ENCODE results near the gene RIMS1. TPM values are rescaled to one million over a fixed set of nuclear protein-coding genes. Genes with fewer than 3 reads are reported as not detected.

Gene RIMS1
- total RNA-seq, 1 donor from 2014 or later = not detected

GRCh38 chr6:72080260-72080941 lies 194.1 kb downstream of the RIMS1 start:
- DNase-seq (ENCODE audit: low spot score) = no peak
- intact Hi-C loops (cut with micrococcal nuclease) = loop anchor here (5.0 kb wide), 1 partner anchor 548 kb away; no protein-coding TSS in a partner anchor
- H3K27me3 Mint-ChIP-seq (ENCODE audit: low read depth) = no peaks in the 10 kb centered on the region
- no peaks in the 10 kb centered on the region for H3K9me3 Mint-ChIP-seq
- no peak overlapping the region for H3K4me3 Mint-ChIP-seq (ENCODE audit: low read depth)
- no peak overlapping the region for H3K27ac Mint-ChIP-seq
- H3K36me3 Mint-ChIP-seq (ENCODE audit: low read depth) = no peaks in the 10 kb centered on the region
- no peaks in the 10 kb centered on the region for H3K4me1 Mint-ChIP-seq (ENCODE audit: low read depth)

- DNase-seq (ENCODE audit: low spot score) = no peak
- intact Hi-C loops (cut with micrococcal nuclease) = loop anchor here (5.0 kb wide), 1 partner anchor 550 kb away; no protein-coding TSS in a partner anchor
- Mint-ChIP-seq H3K4me3 (ENCODE audit: low read depth) (no peak overlapping the region), H3K4me1 (ENCODE audit: low read depth) (no peaks in the 10 kb centered on the region), H3K9me3 (no peaks in the 10 kb centered on the region), H3K27ac (no peak overlapping the region), H3K27me3 (ENCODE audit: low read depth) (no peaks in the 10 kb centered on the region), H3K36me3 (ENCODE audit: low read depth) (no peaks in the 10 kb centered on the region)
Measured at GRCh38 chr6:72081871-72082270, 195.5 kb downstream of the RIMS1 start.

DNA sequence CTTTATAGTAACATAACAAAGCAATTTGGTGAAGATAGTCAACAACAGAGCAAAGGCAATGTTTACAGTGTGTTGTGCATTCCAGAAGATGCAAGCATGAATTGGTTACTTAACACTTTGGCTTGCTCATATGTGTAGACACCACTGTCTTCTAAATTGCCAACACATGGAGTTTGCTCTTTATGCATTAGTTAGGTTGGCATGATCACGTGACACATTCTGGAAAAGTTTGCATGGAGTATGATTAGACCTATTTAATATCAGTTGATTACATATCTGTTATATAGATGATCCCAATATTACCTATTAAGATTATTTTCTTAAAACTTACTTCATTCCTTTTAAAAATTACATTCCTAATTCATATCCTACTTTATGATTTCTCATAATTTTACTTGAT lies 197.6 kb downstream of the RIMS1 start:
- no peak overlapping the region for H3K4me3 Mint-ChIP-seq (ENCODE audit: low read depth)
- no peaks in the 10 kb centered on the region for H3K9me3 Mint-ChIP-seq
- no peaks in the 10 kb centered on the region for H3K36me3 Mint-ChIP-seq (ENCODE audit: low read depth)
- no peaks in the 10 kb centered on the region for H3K4me1 Mint-ChIP-seq (ENCODE audit: low read depth)
- intact Hi-C loops (cut with micrococcal nuclease) = loop anchor here (2.0 to 5.0 kb wide), 2 partner anchors 552 to 699 kb away; no protein-coding TSS in a partner anchor
- DNase-seq (ENCODE audit: low spot score) = no peak
- no peak overlapping the region for H3K27ac Mint-ChIP-seq
- no peaks in the 10 kb centered on the region for H3K27me3 Mint-ChIP-seq (ENCODE audit: low read depth)

DNA sequence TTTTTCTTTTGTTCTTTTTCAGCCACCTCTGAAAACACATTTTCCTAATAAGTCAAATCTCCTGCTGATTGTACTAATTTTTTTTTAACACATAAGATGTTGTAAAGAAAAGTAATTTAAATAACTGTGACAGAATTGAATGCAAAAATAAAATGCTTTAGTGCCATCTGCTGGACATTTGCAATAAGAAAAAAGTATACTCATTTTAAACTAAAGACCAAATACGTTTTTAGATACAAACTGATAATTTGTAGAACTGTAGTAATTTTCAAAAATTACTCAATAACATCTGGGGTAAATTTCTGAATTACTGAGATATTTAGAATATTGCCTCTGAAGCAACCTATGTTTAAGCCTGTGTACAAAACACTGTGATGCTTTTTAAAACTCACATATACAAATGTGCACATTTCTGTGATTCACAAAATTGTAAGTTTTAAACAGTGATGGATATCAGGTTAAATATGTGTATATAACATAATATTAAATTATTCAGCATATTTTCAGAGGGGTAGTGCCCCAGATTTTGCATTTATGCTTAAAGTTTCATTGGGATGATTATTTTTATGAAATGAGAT lies 198.7 kb downstream of the RIMS1 start:
- Mint-ChIP-seq H3K36me3 (ENCODE audit: low read depth) (no peaks in the 10 kb centered on the region), H3K9me3 (no peaks in the 10 kb centered on the region), H3K4me1 (ENCODE audit: low read depth) (no peaks in the 10 kb centered on the region), H3K27ac (no peak overlapping the region), H3K4me3 (ENCODE audit: low read depth) (no peak overlapping the region), H3K27me3 (ENCODE audit: low read depth) (no peaks in the 10 kb centered on the region)
- DNase-seq (ENCODE audit: low spot score) = no peak
- intact Hi-C loops (cut with micrococcal nuclease) = loop anchor here (2.0 to 5.0 kb wide), 2 partner anchors 553 to 700 kb away; no protein-coding TSS in a partner anchor

DNA sequence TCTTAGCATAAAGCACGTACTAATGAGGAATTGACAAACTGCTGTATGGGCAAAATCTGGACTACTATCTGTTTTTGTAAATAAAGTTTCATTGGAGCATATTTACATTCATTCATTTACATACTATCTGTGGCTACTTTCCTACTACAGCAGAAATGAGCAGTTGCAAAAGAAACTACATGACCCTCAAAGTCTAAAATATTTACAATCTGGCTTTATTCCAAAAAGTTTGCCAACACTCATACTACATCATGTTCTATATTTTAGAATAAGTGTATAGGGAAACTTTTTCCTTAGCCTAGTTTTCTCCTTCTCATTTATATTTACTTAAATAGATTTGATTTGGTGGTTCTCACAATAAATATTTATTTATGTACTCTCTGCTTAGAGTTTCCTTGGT lies 208.2 kb downstream of the RIMS1 start:
- Mint-ChIP-seq H3K27me3 (ENCODE audit: low read depth) (no peaks in the 10 kb centered on the region), H3K36me3 (ENCODE audit: low read depth) (no peaks in the 10 kb centered on the region), H3K4me3 (ENCODE audit: low read depth) (no peak overlapping the region), H3K27ac (no peak overlapping the region), H3K9me3 (no peaks in the 10 kb centered on the region), H3K4me1 (ENCODE audit: low read depth) (no peaks in the 10 kb centered on the region)
- intact Hi-C loops (cut with micrococcal nuclease) = no loop called here
- no peak for DNase-seq (ENCODE audit: low spot score)

- no peaks in the 10 kb centered on the region for H3K4me1 Mint-ChIP-seq (ENCODE audit: low read depth)
- no peaks in the 10 kb centered on the region for H3K36me3 Mint-ChIP-seq (ENCODE audit: low read depth)
- H3K27ac Mint-ChIP-seq = no peak overlapping the region
- intact Hi-C loops (cut with micrococcal nuclease) = no loop called here
- H3K4me3 Mint-ChIP-seq (ENCODE audit: low read depth) = no peak overlapping the region
- no peak for DNase-seq (ENCODE audit: low spot score)
- H3K27me3 Mint-ChIP-seq (ENCODE audit: low read depth) = no peaks in the 10 kb centered on the region
- H3K9me3 Mint-ChIP-seq = no peaks in the 10 kb centered on the region
Measured at GRCh38 chr6:72102561-72102960, 216.2 kb downstream of the RIMS1 start.

GRCh38 chr6:72111611-72112010 lies 225.3 kb downstream of the RIMS1 start:
- H3K4me1 Mint-ChIP-seq (ENCODE audit: low read depth) = no peaks in the 10 kb centered on the region
- H3K4me3 Mint-ChIP-seq (ENCODE audit: low read depth) = no peak overlapping the region
- H3K36me3 Mint-ChIP-seq (ENCODE audit: low read depth) = no peaks in the 10 kb centered on the region
- no peak for DNase-seq (ENCODE audit: low spot score)
- H3K27ac Mint-ChIP-seq = no peak overlapping the region
- no peaks in the 10 kb centered on the region for H3K27me3 Mint-ChIP-seq (ENCODE audit: low read depth)
- intact Hi-C loops (cut with micrococcal nuclease) = no loop called here
- no peaks in the 10 kb centered on the region for H3K9me3 Mint-ChIP-seq

DNA sequence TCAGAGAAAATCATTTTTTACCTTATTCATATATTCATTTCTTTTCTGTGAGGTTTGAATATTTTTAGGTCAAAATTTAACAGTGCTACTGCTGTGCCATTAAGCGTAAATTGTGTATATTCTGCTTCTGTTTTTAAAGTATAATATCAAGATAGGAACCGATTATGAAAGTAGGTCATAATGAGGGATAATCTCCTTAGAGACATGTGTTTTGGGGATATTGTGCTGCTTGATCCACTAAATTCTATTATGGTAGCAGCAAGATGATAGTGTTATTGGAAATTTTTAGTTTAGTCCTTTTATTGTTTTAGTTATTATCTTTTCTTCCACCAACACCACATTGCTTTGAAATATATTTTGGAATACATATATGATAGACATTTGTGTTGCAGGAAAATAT lies 244.0 kb downstream of the RIMS1 start:
- H3K4me1 Mint-ChIP-seq (ENCODE audit: low read depth) = no peaks in the 10 kb centered on the region
- no peak overlapping the region for H3K4me3 Mint-ChIP-seq (ENCODE audit: low read depth)
- no peaks in the 10 kb centered on the region for H3K27me3 Mint-ChIP-seq (ENCODE audit: low read depth)
- no peak for DNase-seq (ENCODE audit: low spot score)
- no peaks in the 10 kb centered on the region for H3K9me3 Mint-ChIP-seq
- intact Hi-C loops (cut with micrococcal nuclease) = no loop called here
- no peak overlapping the region for H3K27ac Mint-ChIP-seq
- no peaks in the 10 kb centered on the region for H3K36me3 Mint-ChIP-seq (ENCODE audit: low read depth)

DNA sequence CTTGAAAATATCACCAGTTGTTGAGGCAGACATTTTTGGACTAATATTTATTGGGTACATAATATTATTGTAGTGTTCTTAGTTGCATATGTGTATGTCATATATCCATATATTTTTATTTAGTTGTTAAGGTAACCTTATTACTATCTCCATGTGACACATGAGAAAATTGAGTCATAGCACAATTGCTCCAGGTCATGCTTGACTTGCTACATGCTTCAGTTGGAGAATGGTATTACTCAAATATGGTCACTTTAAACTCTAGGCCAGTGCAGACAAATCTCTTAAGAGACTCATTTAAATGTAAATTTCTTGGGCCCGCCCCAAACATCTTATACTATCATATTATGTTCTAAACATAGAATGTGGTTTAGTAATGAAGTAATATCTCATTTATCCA lies 246.1 kb downstream of the RIMS1 start:
- no peaks in the 10 kb centered on the region for H3K27me3 Mint-ChIP-seq (ENCODE audit: low read depth)
- intact Hi-C loops (cut with micrococcal nuclease) = no loop called here
- no peaks in the 10 kb centered on the region for H3K4me1 Mint-ChIP-seq (ENCODE audit: low read depth)
- H3K27ac Mint-ChIP-seq = no peak overlapping the region
- no peaks in the 10 kb centered on the region for H3K9me3 Mint-ChIP-seq
- H3K36me3 Mint-ChIP-seq (ENCODE audit: low read depth) = no peaks in the 10 kb centered on the region
- no peak for DNase-seq (ENCODE audit: low spot score)
- H3K4me3 Mint-ChIP-seq (ENCODE audit: low read depth) = no peak overlapping the region

- Mint-ChIP-seq H3K9me3 (no peaks in the 10 kb centered on the region), H3K27me3 (ENCODE audit: low read depth) (no peaks in the 10 kb centered on the region), H3K36me3 (ENCODE audit: low read depth) (no peaks in the 10 kb centered on the region), H3K4me1 (ENCODE audit: low read depth) (no peaks in the 10 kb centered on the region), H3K27ac (no peak overlapping the region), H3K4me3 (ENCODE audit: low read depth) (no peak overlapping the region)
- intact Hi-C loops (cut with micrococcal nuclease) = no loop called here
- DNase-seq (ENCODE audit: low spot score) = no peak
Measured at GRCh38 chr6:72132851-72133250, 246.5 kb downstream of the RIMS1 start.

DNA sequence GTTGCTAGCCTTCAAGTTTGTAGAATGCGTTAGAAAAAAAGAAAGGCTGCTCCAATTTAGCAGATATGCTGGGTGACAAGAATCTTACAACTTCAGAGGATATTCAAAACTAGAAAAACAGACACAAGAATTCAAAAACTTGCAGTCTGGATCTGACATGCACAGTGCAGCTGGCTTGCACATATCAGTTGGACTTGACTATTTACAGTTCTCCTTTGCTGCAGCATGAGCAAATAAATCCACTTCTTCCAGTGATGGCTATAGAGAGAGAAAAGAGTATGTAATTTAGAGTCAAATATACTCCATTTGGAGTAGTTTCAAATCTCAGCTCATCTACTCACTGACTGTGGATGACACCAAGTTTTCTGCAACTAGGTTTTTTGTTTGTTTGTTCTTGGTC lies 247.0 kb downstream of the RIMS1 start:
- DNase-seq (ENCODE audit: low spot score) = no peak
- Mint-ChIP-seq H3K27me3 (ENCODE audit: low read depth) (no peaks in the 10 kb centered on the region), H3K4me1 (ENCODE audit: low read depth) (no peaks in the 10 kb centered on the region), H3K9me3 (no peaks in the 10 kb centered on the region), H3K27ac (no peak overlapping the region), H3K36me3 (ENCODE audit: low read depth) (no peaks in the 10 kb centered on the region), H3K4me3 (ENCODE audit: low read depth) (no peak overlapping the region)
- intact Hi-C loops (cut with micrococcal nuclease) = no loop called here

- no peak for DNase-seq (ENCODE audit: low spot score)
- no peaks in the 10 kb centered on the region for H3K27me3 Mint-ChIP-seq (ENCODE audit: low read depth)
- H3K27ac Mint-ChIP-seq = no peak overlapping the region
- intact Hi-C loops (cut with micrococcal nuclease) = no loop called here
- no peaks in the 10 kb centered on the region for H3K9me3 Mint-ChIP-seq
- H3K4me3 Mint-ChIP-seq (ENCODE audit: low read depth) = no peak overlapping the region
- H3K4me1 Mint-ChIP-seq (ENCODE audit: low read depth) = no peaks in the 10 kb centered on the region
- no peaks in the 10 kb centered on the region for H3K36me3 Mint-ChIP-seq (ENCODE audit: low read depth)
Measured at GRCh38 chr6:72140795-72141194, 254.4 kb downstream of the RIMS1 start.

DNA sequence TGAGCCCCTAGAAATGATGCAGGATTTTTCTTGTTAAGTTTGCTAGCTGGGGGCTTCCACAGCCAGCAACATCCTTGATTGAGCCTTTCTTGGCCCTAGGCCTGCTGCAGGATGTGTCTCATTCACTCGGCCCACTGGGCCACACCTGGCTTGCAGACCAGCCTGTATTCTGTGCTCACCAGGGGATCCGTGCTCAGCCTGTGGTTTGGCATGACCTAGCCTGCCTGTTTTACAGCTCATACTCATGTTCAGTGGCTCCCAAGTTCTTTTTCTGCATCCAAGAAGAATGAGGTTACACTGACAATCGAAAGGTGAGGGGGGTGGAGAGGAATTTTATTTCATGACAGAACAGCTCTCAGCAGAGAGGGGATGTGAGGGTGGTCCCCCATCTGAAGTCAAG lies 263.4 kb downstream of the RIMS1 start:
- Mint-ChIP-seq H3K9me3 (no peaks in the 10 kb centered on the region), H3K36me3 (ENCODE audit: low read depth) (no peaks in the 10 kb centered on the region), H3K27ac (no peak overlapping the region), H3K4me3 (ENCODE audit: low read depth) (no peak overlapping the region), H3K27me3 (ENCODE audit: low read depth) (no peaks in the 10 kb centered on the region), H3K4me1 (ENCODE audit: low read depth) (no peaks in the 10 kb centered on the region)
- DNase-seq (ENCODE audit: low spot score) = no peak
- intact Hi-C loops (cut with micrococcal nuclease) = no loop called here

All from activated T-helper 2 cell treated with anti-CD3 and anti-CD28 coated beads, Interferon-gamma antibody, Interleukin-2, Interleukin-4, amounts not matched to agents 10 μg/mL and 5 μg/mL and 100 μg/mL, durations not matched to agents 14 hours and 24 hours and 36 hours (primary cell).